MV-4-11 (cell line): ENCODE data around the gene TMEM247.

Source experiments
- DNase-seq: peaks from one replicate; lab custom pipeline; 2025; lab: John Stamatoyannopoulos, UW

Gene TMEM247

DNA sequence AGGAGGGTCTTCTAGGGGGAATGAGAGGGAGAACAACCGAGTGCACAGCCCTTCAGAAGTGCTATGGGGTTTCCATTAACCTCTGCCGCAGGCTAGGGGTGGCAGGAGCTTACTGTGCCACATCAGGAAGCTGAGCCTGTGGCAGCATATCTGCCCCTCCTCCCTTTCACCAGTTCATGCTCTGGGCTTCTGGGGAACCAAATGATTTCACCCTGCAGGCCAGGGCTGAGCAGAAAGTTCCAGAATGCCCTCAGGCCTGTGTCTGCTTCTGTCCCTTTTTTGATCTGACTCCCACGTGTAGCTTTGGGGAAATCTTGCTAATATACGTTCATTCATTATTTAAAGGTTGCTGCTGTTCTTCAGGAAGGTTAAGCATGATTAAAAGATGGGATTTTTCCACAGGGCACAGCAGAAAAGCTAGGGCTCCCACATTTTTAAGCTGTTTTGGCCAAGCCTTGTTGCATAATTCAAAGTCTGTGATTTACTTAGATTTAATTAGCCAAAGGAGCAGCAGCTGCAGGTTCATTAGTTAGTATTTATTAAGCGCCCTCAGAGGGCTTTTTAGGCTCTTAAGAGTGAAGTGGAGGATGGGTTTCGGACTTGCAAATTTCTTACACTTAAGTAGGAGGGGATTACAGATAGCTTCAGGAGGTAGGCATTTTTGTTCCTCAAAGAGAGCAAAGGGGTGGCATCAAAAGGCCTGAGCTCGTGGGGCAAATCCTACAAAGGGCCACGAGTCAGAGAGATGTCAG lies 10.2 kb downstream of the TMEM247 start:
- no peak for DNase-seq

- DNase-seq = no peak
Measured at GRCh38 chr2:46490521-46491141, 11.3 kb downstream of the TMEM247 start.

- DNase-seq = no peak
Measured at GRCh38 chr2:46492301-46492700, 12.9 kb downstream of the TMEM247 start.

DNA sequence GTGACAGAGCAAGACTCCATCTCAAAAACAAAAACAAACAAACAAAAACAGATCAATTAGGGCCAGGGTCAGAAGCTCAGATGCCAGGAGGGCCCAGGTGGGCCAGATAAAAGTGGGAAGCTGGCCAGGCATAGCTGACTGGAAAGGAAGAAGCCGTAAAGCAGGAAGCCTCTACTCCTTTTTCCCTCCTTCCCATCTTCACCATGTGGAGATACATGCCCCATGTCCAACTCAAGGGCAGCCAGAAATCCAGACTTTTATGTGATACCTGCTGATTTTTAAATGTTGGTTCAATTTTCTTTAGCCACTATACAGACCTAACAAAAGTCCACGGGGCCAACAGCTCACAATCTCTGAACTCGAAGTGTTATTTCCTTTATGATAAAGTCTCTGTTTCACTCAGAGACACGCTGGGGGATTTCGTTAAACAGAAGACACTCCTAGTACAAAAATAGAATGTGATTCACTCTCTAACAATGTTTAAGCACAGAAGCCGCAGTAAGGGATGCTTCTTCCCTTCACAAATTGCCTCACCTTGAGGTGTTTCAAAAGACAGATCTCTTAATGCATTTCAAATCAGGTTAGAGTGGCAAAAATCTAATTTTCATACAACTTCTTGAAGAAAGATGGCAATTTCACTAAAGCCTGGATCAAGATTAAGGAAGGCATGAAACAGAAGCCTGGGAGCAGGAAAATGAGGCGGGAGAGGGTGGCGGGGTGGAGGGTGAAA lies 14.0 kb downstream of the TMEM247 start:
- DNase-seq = peak; percentile 63

DNA sequence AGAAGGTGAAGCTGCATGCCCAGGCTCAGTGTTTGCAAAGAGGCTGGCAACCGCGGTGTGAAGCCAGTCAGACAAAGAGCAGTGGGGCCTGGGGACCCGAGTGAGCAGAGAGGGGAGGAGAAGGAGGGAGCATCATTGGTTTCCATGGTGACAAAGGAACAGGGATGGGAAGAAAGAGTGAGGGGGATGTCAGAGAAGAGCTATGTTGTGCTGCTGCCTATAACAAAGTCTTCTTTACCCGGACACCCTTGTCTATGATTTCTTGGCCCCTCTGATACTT lies 14.5 kb downstream of the TMEM247 start:
- DNase-seq = no peak

- no peak for DNase-seq
Measured at GRCh38 chr2:46494596-46494995, 15.2 kb downstream of the TMEM247 start.

DNA sequence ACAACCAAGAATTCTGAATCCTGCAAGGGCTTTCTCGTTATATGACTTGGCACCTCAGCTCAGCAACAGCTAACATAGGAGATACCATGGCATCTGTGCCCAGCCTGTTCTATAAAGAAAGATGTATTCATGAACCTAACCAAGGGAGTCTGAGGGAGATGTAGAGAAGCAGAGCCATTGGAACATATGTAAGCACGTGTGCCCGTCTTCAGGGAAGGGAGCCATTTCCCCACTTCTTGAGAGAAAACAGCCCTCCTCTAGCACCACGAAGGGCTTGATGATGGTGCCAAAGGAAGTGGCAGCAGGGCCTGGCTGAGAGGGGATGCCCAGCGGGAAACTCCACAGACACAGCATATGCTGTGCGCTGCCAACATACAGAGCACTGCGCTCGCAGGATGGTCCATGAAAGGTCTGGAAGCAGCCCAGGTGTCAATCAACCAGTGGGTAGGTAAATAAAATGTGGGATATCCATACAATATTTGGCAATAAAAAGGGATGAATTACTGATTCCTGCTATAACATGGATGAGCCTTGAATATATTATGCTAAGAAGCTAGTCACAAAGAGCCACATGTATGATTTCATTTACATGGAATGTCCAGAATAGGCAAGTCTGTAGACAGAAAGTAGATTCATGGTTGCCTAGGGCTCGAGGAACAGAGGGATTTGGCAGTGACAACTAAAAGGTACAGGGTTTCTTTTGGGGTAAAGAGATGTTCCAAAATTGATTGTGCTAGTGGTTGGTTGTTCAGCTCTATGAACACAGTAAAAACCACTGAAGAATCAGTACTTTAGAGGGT lies 16.1 kb downstream of the TMEM247 start:
- no peak for DNase-seq

DNA sequence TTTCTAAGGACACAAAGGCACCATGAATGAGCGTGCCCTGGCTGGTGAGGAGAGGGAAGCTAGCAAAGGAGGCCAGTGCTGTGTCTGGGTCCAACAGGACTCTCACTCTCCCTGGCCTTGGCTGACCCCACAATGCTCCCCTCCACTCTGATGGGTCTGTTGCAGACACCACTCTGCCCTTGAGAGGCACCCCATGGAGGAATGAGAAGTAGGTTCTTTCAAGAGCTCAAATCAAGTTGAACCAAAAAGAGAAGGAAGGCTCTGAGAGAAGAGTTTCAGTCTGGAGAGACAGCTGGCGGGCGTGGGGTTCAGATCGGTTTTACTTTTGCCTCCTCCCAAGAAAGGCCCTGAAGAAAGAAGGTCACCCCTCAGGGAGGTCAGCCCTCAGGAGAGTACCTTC lies 18.4 kb downstream of the TMEM247 start:
- DNase-seq = peak; percentile 62

GRCh38 chr2:46498681-46499080 lies 19.3 kb downstream of the TMEM247 start:
- peak; percentile 29 for DNase-seq

DNA sequence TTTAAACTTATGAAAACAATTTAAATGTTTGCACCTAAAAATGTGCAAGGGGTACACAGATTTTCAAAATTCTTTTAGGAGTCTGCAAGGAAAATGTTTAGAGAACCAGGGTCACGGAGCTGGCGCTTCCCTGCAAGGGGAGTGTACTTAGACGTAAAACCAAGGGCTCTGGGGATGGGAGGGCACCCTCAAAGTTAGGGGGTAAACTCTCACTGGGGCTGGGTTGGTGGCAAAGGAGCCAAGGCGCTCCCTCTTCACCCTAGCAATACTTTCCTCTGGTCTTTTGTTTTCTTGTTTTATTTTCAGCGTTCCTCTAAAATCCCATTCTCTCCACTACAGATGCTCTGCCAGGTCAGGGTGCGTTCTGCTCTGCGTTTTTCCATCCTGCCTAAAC lies 20.0 kb downstream of the TMEM247 start:
- DNase-seq = no peak

DNA sequence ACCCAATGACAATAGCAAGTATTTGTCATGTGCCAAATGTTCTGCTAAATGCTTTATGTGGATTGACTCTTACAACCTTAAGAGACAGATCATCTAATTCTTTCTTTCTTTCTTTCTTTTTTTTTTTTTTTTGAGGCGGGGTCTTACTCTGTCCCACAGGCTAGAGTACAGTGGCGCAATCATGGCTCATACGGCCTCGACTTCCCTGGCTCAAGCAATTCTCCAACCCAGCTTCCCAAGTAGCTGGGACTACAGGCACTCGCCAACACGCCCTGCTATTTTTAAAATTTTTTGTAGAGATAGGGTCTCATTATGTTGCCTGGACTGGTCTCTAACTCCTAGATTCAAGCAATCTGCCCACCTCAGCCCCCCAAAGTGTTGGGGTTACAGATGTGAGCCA lies 21.4 kb downstream of the TMEM247 start:
- no peak for DNase-seq

DNA sequence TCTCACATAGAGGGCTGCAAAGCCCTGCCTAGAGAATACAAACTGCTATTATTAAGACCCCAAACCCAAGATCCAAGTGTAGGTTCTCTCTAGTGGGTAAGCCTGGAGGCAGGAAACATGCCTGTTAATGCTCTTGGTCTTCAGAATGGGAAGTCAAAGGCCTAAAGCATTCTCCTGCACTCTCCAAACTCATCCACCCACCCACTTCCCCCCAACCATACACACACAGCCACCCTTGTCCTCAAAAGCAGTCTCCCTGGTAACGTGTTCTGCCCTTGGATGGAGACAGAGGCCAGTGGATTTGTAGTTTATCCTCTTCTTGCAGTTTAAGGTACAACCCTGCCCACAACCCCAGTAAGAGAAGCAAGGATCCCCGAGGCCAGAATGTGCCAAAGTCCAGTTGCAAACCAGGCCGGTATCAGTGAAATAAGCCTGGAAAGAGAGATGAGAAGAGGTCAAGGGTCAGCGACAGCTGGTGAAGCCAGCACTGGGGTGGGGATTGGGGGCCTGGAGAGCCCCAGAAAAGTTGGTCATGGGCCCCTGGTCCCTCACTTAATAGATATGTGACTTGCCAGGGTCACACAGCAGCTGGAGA lies 23.0 kb downstream of the TMEM247 start:
- DNase-seq = no peak

- DNase-seq = no peak
Measured at GRCh38 chr2:46503686-46504085, 24.3 kb downstream of the TMEM247 start.

- DNase-seq = no peak
Measured at GRCh38 chr2:46504221-46504620, 24.9 kb downstream of the TMEM247 start.

DNA sequence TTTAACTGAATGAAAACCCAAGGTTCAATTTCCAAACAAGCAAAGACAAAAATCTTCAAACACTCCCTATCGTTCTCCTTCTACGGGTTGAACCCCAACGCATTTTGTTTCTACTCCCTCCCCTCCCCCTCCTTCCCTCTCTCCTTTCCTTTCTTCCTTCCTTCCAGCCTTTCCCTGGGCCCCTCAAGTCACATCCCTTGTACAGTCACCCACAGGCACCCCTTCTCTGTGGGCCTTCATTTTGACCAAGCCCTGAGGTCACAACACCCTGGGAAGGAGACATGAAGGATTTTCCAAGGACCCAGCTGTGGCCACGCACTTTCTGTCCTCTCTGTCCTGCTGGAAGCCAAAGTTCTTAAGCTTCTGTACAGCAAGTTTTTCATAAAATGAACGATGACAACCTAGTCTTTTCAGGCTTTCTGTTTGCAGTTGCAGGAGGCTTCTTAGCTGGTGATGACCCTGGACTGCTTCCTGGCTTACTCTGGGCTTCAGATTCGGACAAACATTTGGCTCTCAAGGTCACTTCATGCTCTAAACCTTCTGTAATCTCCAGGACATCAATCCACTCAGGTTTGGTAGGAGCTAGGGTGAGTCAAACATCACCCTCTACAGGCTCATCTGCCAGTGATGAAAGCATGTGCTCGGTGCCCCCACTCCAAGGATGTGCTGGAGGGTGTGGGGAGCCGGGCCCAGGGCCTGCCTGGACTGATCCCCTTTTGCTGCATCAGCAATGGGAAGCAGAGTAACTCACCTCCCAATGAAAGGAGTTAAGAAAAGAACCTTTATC lies 25.5 kb downstream of the TMEM247 start:
- no peak for DNase-seq

- DNase-seq = no peak
Measured at GRCh38 chr2:46505472-46505783, 26.1 kb downstream of the TMEM247 start.

DNA sequence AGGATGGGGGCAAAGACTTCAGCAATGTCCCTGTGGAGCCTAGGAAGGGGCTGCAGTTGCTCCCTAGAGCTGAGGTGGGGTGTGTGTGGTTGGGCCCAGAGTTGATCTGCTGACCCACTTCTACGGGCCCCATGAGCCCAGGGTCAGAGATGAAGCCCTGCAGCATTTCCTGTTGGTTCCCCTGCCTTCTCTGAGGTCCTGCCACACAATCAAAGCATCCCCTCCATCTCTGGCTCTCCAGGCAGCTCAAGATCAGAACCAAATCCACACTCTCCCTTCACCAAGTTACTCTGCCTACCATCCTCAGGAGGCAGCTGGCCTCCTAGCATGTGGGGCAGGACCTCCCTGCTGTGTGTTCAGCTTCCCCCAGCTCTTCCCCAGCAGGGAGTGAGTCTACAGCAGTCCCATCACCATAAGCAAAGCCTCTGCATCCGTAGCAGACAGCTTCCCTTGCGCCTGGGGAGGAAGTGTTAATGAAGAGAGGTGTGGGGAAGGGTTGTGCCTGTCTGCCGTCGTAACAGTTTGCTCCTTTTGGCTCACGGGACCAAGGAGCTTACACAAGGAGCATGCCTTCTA lies 26.9 kb downstream of the TMEM247 start:
- DNase-seq = no peak

DNA sequence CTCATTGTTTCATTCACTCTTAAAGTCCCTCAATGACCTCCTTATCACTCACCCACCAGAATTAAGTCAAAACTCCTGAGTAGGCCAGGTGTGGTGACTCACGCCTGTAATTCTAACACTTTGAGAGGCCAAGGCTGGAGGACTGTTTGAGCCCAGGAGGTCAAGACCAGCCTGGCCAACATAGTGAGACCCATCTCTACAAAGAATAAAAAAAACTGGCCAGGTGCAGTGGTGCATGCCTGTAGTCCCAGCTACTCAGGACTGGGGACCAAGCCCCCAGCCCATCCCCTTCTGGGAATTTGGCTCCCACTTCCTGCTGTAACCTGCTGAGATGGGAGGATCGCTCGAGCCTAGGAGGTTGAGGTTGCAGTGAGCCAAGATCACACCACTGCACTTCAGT lies 28.9 kb downstream of the TMEM247 start:
- no peak for DNase-seq

DNA sequence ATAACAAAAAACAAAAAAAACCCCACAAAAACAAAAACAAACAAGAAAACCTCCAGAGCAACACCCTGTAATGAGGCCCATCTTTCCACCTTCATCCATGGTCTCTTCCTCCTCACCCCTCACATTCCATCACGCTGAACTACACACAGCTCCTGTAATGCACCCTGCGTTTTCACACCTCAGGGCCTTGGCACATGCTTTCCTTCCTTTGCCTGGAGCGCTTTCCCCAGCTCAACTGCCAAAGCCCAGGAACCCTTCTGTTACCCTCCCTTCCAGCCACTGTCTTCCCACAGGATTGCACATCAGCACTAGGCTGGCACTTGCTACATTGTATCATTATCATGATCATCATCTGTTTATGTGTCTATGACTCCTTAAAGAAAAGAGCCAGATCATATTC lies 29.4 kb downstream of the TMEM247 start:
- no peak for DNase-seq

- DNase-seq = peak; percentile 65
Measured at GRCh38 chr2:46509804-46510203, 30.4 kb downstream of the TMEM247 start.

DNA sequence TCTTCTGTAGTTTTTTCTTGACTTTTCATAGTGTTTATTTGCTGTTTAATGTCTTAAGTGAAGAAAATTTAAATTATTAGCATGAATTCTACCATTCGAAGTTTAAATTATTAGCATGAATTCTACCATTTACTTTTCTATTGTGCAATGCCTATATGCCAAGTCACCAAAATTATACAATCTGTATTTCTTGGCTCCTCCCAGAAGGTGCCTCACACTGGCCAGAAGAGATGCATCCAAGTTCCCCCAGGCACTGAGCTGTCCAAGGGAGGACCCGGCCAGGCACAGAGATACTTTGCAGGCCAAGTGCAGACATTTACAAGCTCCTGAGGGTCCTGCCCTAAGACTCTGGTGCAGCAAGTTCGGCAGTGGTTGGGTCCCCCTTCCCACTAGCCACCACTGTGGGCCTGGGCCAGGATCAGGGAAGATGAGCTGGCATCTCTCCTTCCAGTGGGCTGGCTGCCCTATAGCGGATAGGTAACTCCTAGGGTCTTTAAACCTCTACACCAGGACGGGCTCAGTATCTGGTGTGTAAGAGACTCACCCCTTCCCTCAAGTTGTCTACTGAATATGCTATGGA lies 31.3 kb downstream of the TMEM247 start:
- DNase-seq = no peak
